Measurements from ENCODE around the gene TSPAN9. TPM values are rescaled to one million over a fixed set of nuclear protein-coding genes. Genes with fewer than 3 reads are reported as not detected.

The TSPAN9 gene
- total RNA-seq, 1 donor from 2014 or later = 70.8 TPM

GRCh38 chr12:3191450-3191849 is 114.3 kb downstream of the TSPAN9 start:
- DNase-seq = no peak

DNA sequence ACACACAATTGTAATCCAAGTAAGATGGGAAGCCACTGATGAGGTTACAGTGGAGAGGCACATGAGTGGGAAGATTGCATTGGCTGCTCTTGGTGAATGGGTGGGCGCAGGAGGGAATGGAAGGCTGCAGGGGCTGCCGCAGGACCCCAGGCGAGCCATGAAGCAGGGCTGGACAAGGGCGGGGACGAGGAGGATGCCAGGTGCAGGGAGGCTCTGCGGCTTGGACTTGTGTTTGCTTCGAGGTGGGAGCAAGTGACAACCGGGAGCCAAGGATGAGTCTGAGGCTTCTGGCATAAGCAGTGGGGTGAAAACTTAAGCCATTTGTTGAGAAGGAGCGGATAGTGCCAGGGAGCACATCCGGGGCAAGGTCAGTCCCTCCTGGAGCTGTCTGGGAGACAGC is 115.0 kb downstream of the TSPAN9 start:
- DNase-seq = no peak

GRCh38 chr12:3193131-3193530 is 116.0 kb downstream of the TSPAN9 start:
- DNase-seq = no peak

GRCh38 chr12:3193755-3194154 is 116.6 kb downstream of the TSPAN9 start:
- DNase-seq = no peak

DNA sequence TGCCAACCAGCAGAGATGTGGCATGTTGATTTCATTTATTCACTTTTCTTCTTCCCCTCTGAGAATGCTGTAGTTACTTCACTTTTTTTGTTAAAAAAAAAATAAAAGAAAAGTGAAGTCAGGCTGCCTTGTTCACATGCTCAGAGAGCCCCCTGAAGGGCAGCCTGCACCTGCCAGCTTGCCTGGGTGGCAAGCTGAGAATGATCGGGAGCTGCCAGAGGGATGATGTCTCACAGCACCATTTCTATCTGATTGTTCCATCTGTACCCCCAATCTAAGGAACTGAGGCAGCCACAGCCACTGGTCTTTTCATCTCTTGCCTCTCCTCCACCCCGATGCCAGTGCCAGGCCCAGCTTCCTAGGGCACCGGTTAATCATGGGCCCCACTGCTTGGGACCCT is 118.2 kb downstream of the TSPAN9 start:
- no peak for DNase-seq

- no peak for DNase-seq
Measured at GRCh38 chr12:3195859-3196483, 118.8 kb downstream of the TSPAN9 start.

- no peak for DNase-seq
Measured at GRCh38 chr12:3196488-3196887, 119.3 kb downstream of the TSPAN9 start.

GRCh38 chr12:3197131-3197818 is 120.1 kb downstream of the TSPAN9 start:
- DNase-seq = no peak

DNA sequence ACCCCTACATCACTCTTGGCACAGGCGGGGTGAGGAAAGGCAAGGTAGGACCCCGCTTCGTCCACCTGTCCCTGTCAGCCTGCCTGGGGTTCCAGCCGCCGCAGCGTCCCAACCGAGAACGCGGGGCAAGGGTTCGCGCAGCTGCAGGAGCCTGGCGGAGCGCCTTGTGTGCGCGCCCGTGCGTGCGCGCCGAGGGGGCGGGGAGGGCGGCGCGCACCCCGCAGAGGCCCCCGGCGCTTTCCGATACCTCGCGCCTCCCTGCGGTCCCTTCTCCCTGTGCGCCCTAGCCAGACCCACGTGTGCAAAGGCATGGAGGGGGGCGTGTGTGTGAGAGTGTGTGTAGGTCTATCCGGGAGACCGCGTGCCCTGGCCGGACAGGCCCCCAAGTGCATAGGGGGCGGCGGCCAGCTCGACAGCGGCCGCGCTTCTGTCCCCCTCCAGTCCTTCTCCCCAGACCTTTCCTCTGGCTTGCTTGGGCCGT is 122.4 kb downstream of the TSPAN9 start:
- peak; percentile 49 for DNase-seq

GRCh38 chr12:3200032-3200617 is 122.9 kb downstream of the TSPAN9 start:
- DNase-seq = peak; percentile 59

DNA sequence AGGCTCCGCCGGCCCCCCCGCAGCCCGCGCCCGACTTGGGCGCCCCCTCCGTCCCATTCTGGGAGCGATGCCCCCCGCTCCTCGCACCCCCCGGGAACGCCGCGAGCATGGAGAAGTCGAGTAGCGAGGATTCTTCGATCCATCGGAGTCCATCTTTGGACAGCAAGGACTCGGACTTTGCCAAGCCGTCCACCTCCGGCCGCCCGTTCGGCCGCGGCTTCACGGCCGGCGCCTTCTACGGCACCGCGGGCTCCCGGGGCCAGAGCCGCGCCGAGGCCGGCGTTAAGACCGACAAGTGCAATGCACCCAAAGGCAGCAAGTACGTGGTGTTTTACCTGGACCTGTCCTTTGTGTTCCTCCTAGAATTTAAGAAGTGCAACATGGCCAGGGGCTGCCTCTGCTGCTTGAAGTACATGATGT is 123.6 kb downstream of the TSPAN9 start:
- DNase-seq = no peak

- DNase-seq = no peak
Measured at GRCh38 chr12:3201339-3202051, 124.3 kb downstream of the TSPAN9 start.

DNA sequence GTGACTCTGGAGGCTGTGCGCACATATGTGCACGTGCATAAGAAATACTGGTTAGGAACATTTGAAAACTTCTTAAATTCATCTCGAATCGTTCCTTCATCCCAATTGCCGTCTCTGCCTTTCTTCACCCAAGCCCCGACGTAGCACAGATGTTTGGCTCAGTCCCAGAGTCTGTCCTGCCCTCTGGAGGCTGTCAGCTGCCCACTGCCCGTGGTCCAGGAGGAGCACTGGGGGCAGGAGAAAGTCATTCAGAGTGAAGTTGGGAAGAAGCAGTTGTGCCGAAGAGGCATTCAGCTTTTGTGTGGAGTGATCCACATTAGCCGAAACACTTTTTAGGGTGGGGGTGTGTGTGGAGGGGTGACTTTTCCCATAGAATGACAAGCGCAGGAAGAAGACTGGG is 124.9 kb downstream of the TSPAN9 start:
- no peak for DNase-seq

DNA sequence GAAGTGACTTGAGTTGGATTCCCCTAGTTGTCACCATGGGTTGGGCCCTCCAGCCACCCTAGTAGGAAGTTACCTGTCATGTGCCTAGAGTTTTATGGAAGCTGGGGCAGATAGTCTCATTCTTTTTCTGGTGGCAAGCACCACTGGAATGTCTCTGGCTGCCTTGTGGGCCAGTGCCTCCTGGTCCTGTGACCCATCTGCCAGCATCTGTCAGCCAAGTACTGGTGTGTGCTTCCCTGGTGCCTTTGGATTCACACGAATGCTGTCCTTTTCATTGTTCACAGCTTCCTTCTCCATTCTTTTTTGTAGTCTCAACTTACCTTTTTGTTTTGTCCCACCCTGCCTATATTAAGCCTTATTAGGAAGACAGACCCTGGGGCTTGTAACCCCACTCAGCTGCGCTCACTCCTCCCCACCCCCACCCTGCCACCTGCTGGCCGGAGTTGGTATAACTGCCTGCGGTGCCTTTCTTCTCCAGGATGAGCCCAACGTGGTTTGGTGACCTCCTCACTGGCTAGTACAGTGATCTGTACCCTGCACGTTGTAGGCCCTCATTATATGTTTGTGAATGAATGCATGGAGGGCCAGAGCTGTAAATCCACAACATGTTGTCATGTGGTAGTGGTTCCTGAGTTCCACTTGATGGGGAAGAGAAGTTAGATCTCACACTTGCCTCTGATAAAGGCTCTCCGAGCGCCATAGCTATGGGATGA is 125.7 kb downstream of the TSPAN9 start:
- peak; percentile 71 for DNase-seq

- peak; percentile 35 for DNase-seq
Measured at GRCh38 chr12:3203713-3204112, 126.5 kb downstream of the TSPAN9 start.

GRCh38 chr12:3204143-3204542 is 127.0 kb downstream of the TSPAN9 start:
- no peak for DNase-seq

DNA sequence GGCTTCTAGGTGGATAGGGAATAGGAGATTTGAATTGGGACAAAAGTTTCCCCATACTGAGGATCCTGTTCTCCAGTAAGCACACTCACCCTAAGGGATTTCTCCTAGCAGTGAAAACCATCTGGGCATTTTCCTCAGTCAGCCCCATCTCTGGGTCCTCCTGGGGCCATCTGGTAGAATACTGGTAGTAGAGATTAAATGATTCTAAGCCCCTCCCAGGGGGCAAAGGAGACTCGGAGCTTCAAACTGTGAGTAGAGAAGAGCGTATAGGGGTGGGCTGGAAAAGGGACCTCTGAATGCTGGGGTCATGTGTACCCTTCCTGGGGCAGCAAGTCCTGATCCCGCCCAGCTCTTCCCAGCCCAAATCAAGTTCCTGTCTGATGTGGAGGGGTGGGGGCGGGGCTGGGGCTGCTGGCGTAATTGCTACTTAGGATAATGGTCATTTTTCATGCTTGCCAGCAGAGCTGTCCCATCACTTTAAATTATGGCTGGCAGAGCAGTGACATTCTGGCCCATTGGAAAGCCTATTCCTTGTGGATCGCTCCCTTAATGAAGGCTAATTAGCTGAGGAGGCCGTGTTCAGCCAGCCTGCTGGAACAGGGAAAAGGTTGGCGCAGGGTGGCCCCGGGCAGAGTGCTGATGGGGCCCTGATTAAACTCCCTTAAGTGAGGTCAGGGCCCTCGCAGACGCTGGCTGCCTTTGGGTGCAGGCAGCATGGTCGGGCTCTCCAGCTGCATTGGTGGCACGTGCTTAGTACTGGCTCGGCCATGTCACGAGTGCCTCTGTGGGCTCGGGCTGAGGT is 127.8 kb downstream of the TSPAN9 start:
- no peak for DNase-seq

- DNase-seq = peak; percentile 57
Measured at GRCh38 chr12:3205742-3206519, 128.8 kb downstream of the TSPAN9 start.

DNA sequence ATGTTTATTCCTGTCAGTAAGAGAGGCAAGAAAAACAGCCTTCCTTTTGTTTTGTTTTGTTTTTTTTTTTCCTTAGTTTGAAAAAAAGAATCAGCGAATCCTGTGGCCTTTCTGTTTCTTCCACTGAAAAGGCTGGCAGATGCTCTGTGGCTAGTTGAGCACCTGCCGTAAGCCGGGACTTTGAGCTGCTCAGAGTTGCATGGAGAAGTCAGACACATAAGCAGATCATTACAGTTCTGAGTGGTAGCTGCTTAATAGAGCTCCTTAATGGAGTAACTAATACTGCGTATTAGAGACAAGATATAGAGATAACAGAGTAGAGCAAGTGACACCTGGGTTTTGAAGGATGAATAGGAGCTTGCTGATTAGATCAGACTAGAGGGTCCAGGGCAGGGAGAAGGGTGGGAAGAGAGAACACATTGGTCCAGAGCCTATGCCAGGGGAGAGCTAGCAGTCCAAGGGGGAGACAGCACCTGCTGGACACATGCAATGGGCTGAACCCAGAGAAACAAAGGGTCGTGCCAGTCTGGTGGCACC is 129.4 kb downstream of the TSPAN9 start:
- DNase-seq = no peak

- no peak for DNase-seq
Measured at GRCh38 chr12:3207175-3207574, 130.0 kb downstream of the TSPAN9 start.

- peak; percentile 45 for DNase-seq
Measured at GRCh38 chr12:3207858-3208257, 130.7 kb downstream of the TSPAN9 start.

Data from dermis blood vessel endothelial cell (primary cell).